HCT116 (cell line): ENCODE results near the gene PISD. TPM values are rescaled to one million over a fixed set of nuclear protein-coding genes. Genes with fewer than 3 reads are reported as not detected.

Source experiments
- ATAC-seq: fragments of 200-7000 bp; cut with Tn5 transposase; 2 replicates; pipeline ENCODE4 v1.9.1; 2020; ENCODE audit warnings: mild to moderate bottlenecking, moderate library complexity
- BruUV-seq: library from RNA; stranded (reverse); fragments of 400-500 nt; replicated peaks from 2 replicates; lab custom pipeline; 2021; lab: Mats Ljungman, UMichigan
- CTCF ChIA-PET: fragments of 300-600 bp; sonication (Branson Sonifier 250); formaldehyde crosslinking; loops from one replicate; lab custom pipeline; 2021; ENCODE audit warnings: antibody characterized with exemption; lab: Charles Lee
- POLR2A ChIA-PET: fragments of 300-600, 350-600 bp; sonication (Branson Sonifier 250); formaldehyde crosslinking; loops from one replicate; lab custom pipeline; 2021; ENCODE audit warnings: antibody characterized with exemption; lab: Charles Lee
- RAD21 ChIA-PET, 2 experiments: fragments of 300-600 bp; sonication (Branson Sonifier 250); formaldehyde crosslinking; loops; one replicate each; lab custom pipeline; 2023; ENCODE audit warnings: low total read pairs in 2 of 2; ENCODE audit not compliant: uncharacterized antibody in 2 of 2, unreplicated experiment in 2 of 2, low non-redundant PET in 1 of 2; lab: Charles Lee
- DNase-seq: peaks from one replicate; pipeline ENCODE4 v3.0.0-alpha.2; 2010; ENCODE audit warnings: low read depth, low spot score
- H2AFZ ChIP-seq: fragments of 200-600 bp; shearing (Covaris generic), sonication (generic); 2 replicates; pipeline ENCODE4 v1.6.1; 2017; ENCODE audit warnings: low read depth, mixed run types, mixed read lengths, antibody characterized with exemption, low read length; ENCODE audit not compliant: poor library complexity, severe bottlenecking
- H3K27ac ChIP-seq: 2 replicates; pipeline ENCODE4 v1.5.1; 2012; ENCODE audit warnings: low read depth, low read length
- H3K27me3 ChIP-seq: fragments of 200-600 bp; sonication (generic); 2 replicates; pipeline ENCODE4 v1.6.1; 2016; ENCODE audit warnings: mixed run types, low read length, mixed read lengths; ENCODE audit not compliant: insufficient read depth
- H3K36me3 ChIP-seq, 2 experiments: fragments of 200-500 bp in 1 of 2; fragments of 200-600 bp in 1 of 2; sonication (Bioruptor generic) in 1 of 2; sonication (generic) in 1 of 2; 2 replicates each; pipeline versions ENCODE4 v1.5.1 to v1.6.1; 2014 to 2016; ENCODE audit warnings: low read length in 2 of 2, inconsistent platforms in 1 of 2, mixed read lengths in 1 of 2, mixed run types in 1 of 2; ENCODE audit not compliant: insufficient read depth in 2 of 2, control insufficient read depth in 1 of 2
- H3K4me1 ChIP-seq, 2 experiments: fragments of 200-600 bp in 1 of 2; sonication (generic) in 1 of 2; 2 replicates each; pipeline versions ENCODE4 v1.5.1 to v1.6.1; 2012 to 2017; ENCODE audit warnings: low read length in 2 of 2, inconsistent platforms in 1 of 2, mild to moderate bottlenecking in 1 of 2, mixed read lengths in 1 of 2, mixed run types in 1 of 2, moderate library complexity in 1 of 2; ENCODE audit not compliant: insufficient read depth in 2 of 2, control insufficient read depth in 1 of 2
- H3K4me2 ChIP-seq: fragments of 200-600 bp; sonication (generic); 2 replicates; pipeline ENCODE4 v1.6.1; 2017; ENCODE audit warnings: mixed run types, low read length, mixed read lengths
- H3K4me3 ChIP-seq, 2 experiments: fragments of 200-600 bp in 1 of 2; sonication (generic) in 1 of 2; replicated peaks in 1 of 2; 2 replicates each; pipeline ENCODE4 v1.5.1; 2011 to 2016; ENCODE audit warnings: low read length in 2 of 2, control low read depth in 1 of 2, low read depth in 1 of 2, mild to moderate bottlenecking in 1 of 2, mixed read lengths in 1 of 2, mixed run types in 1 of 2
- H3K79me2 ChIP-seq: fragments of 200-600 bp; sonication (generic); 2 replicates; pipeline ENCODE4 v1.6.1; 2017; ENCODE audit warnings: mild to moderate bottlenecking, mixed run types, low read length, moderate library complexity, mixed read lengths; ENCODE audit not compliant: insufficient read depth
- H3K9ac ChIP-seq: fragments of 200-600 bp; sonication (generic); 2 replicates; pipeline ENCODE4 v1.6.1; 2016; ENCODE audit warnings: low read length, mixed read lengths
- H3K9me2 ChIP-seq: fragments of 200-600 bp; sonication (generic), shearing (Covaris generic); 2 replicates; pipeline ENCODE4 v1.6.1; 2017; ENCODE audit warnings: mixed run types, mild to moderate bottlenecking, moderate library complexity; ENCODE audit not compliant: insufficient read depth
- H3K9me3 ChIP-seq, 2 experiments: fragments of 200-500 bp in 1 of 2; fragments of 200-600 bp in 1 of 2; sonication (Bioruptor generic) in 1 of 2; sonication (generic) in 1 of 2; 2 replicates each; pipeline ENCODE4 v1.6.1; 2014 to 2017; ENCODE audit warnings: low read length in 2 of 2, mixed read lengths in 2 of 2, inconsistent platforms in 1 of 2, low read depth in 1 of 2, mild to moderate bottlenecking in 1 of 2, mixed run types in 1 of 2, moderate library complexity in 1 of 2; ENCODE audit not compliant: control insufficient read depth in 1 of 2, insufficient read depth in 1 of 2
- H4K20me1 ChIP-seq: fragments of 200-600 bp; sonication (generic), shearing (Covaris generic); 2 replicates; pipeline ENCODE4 v1.6.1; 2017; ENCODE audit warnings: mixed run types, mild to moderate bottlenecking, moderate library complexity; ENCODE audit not compliant: insufficient read depth
- CTCF ChIP-seq, 3 experiments: fragments of 200-600 bp in 1 of 3; sonication (generic) in 1 of 3; IDR thresholded peaks in 2 of 3; conservative IDR thresholded peaks in 1 of 3; 2 replicates each; pipeline ENCODE4 v1.5.1; 2012 to 2017; ENCODE audit warnings: low read depth in 2 of 3, low read length in 2 of 3, antibody characterized with exemption in 1 of 3, borderline replicate concordance in 1 of 3, control low read depth in 1 of 3, mild to moderate bottlenecking in 1 of 3, mixed read lengths in 1 of 3, mixed run types in 1 of 3, moderate library complexity in 1 of 3; ENCODE audit not compliant: insufficient read depth in 1 of 3
- SRF ChIP-seq: IDR thresholded peaks from 2 replicates; pipeline ENCODE4 v1.6.1; 2012; ENCODE audit warnings: low read depth
- intact Hi-C: fragments of 100-400 bp; cut with micrococcal nuclease; formaldehyde crosslinking; loops from 2 replicates; pipeline ENCODE4 v1.10.0; 2022
- total RNA-seq: library from RNA; stranded (reverse); gene quantifications from one replicate; pipeline ENCODE4 v1.2.1, GENCODE V29; 2021; ENCODE audit not compliant: unreplicated experiment
- TF ChIP-seq, protein P1 (sequence below): IDR thresholded peaks from 2 replicates; pipeline ENCODE4 v1.6.1; 2012

Gene PISD
- total RNA-seq, 1 experiment from 2014 or later = 47.1 TPM

DNA sequence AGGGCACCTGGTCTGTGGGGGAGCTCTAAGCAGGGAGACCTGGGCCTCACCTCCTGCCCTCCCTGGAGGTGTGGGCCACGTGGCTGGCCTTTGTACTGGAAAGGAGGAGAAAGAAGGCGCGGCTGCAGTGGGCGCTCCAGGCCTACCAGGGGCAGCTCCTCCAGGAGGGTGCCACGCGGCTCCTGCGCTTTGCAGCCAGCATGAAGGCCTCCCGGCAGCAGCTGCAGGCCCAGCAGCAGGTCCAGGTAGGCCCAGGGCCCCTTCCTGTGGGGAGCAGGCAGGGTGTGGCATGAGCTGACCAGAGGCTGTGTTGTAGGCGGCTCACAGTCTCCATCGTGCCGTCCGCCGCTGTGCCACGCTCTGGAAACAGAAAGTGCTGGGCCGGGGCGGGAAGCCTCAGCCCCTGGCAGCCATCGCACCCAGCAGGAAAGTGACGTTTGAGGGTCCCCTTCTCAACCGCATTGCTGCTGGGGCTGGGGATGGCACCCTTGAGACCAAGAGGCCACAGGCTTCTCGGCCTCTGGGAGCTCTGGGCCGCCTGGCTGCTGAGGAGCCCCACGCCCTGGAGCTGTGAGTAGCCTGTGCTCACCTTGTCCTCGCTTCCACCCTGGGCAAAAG, 48.6 kb downstream of the PISD start:
- RAD21 ChIA-PET = interaction anchor here in 1 of 2 experiments (1.0 kb wide), 1 partner anchor 357 kb away, joined by 4 read pairs; no protein-coding TSS in a partner anchor

More for the DNA sequence above, 48.6 kb downstream of the PISD start:
- H3K27me3 ChIP-seq = no peaks in the 10 kb centered on the region
- H3K9me2 ChIP-seq = no peaks in the 10 kb centered on the region
- DNase-seq (no peak), ATAC-seq (no peak)
- peaks cover 0 to under 1% of the 10 kb centered on the region in 2 experiments; a peak in 1 of 4 replicates for H3K36me3 ChIP-seq
- CTCF ChIA-PET = no interaction called here
- H3K9ac ChIP-seq = no peak overlapping the region
- no TSS peak for BruUV-seq
- H3K9me3 ChIP-seq = no peaks in the 10 kb centered on the region
- no peak overlapping the region for H3K4me2 ChIP-seq
- no peak for TF ChIP-seq CTCF (IDR thresholded peaks at IDR 0.05 in 2 of 3, conservative IDR thresholded peaks at IDR 0.05 in 1 of 3; ENCODE audit: borderline replicate concordance in 1 of 3, insufficient read depth in 1 of 3, low read depth in 2 of 3, low read length in 2 of 3)
- TF ChIP-seq SRF = no peak
- TF ChIP-seq, protein P1, sequence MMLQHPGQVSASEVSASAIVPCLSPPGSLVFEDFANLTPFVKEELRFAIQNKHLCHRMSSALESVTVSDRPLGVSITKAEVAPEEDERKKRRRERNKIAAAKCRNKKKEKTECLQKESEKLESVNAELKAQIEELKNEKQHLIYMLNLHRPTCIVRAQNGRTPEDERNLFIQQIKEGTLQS = no peak
- TF ChIP-seq, all 23 proteins: peak for 0
- Histone ChIP-seq H4K20me1 (no peaks in the 10 kb centered on the region), H3K27ac (no peak overlapping the region), H2AFZ (no peak overlapping the region), H3K79me2 (no peaks in the 10 kb centered on the region), H3K4me1 (no peaks in the 10 kb centered on the region), H3K4me3 (no peak overlapping the region)
- intact Hi-C loops = no loop called here
- POLR2A ChIA-PET = interaction anchor here (0.8 kb wide), 1 partner anchor 17 kb away, joined by 3 read pairs; no protein-coding TSS in a partner anchor
